ENCODE data around the gene LGALS7. TPM values are rescaled to one million over a fixed set of nuclear protein-coding genes. Genes with fewer than 3 reads are reported as not detected.

LGALS7 gene
- total and polyA plus RNA-seq, 2 of the 13 experiments (the other 11 are each of a cell fraction or from before 2014, with no cell fraction given) = 0.73 TPM; not detected in 1

DNA sequence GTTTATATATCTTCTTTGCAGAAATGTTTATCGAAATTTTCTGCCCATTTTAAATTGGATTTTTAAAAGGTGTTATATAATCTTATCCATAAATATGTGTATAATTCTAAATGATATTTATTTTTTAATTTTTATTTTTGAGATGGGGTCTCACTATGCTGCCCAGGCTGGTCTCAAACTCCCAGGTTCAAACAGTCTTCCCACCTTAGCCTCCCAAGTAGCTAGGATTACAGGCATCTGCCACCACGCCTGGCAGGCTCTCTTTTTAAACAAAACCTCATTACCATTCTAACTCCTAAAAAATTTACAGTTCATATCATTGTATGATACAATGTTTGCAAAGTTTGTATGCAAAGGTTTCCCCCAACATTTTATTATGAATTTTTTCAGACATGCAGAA, 22.8 kb upstream of the LGALS7 start (continued):
- TF ChIP-seq, protein P1, sequence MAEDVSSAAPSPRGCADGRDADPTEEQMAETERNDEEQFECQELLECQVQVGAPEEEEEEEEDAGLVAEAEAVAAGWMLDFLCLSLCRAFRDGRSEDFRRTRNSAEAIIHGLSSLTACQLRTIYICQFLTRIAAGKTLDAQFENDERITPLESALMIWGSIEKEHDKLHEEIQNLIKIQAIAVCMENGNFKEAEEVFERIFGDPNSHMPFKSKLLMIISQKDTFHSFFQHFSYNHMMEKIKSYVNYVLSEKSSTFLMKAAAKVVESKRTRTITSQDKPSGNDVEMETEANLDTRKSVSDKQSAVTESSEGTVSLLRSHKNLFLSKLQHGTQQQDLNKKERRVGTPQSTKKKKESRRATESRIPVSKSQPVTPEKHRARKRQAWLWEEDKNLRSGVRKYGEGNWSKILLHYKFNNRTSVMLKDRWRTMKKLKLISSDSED (CRISPR knock-in tag; IDR thresholded peaks at IDR 0.05) = no peak
- no peak for TF ChIP-seq SPEN (CRISPR knock-in tag; IDR thresholded peaks at IDR 0.05; ENCODE audit: low read depth)
- no peak for TF ChIP-seq ZNF331 (CRISPR knock-in tag; IDR thresholded peaks at IDR 0.05)

- H3K27me3 ChIP-seq (ENCODE audit: control insufficient read depth in 1 of 2, insufficient read depth in 2 of 2, low read length in 2 of 2) = no peaks in the 10 kb centered on the region
- intact Hi-C loops (cut with micrococcal nuclease; ENCODE audit: unreplicated experiment) = no loop called here
- in situ Hi-C loops (cut with HindIII; ENCODE audit: extremely low pct_ligation_motif_present, low pct_unique_long_range_greater_than_20kb) = no loop called here
- H4K20me1 ChIP-seq (ENCODE audit: insufficient read depth, low read length) = no peaks in the 10 kb centered on the region
- WGBS (ENCODE audit: low lambda C conversion rate) = 71% methylated on average over 4 of the region's 4 CpGs
- H3K36me3 ChIP-seq (replicated peaks in 1 of 2; ENCODE audit: control insufficient read depth in 1 of 2, insufficient read depth in 2 of 2, low read length in 2 of 2) = no peaks in the 10 kb centered on the region
- FAIRE-seq (no peak), DNase-seq (ENCODE audit: low spot score) (no peak), ATAC-seq (no peak)
- H3K4me2 ChIP-seq (ENCODE audit: low read depth, low read length) = no peak overlapping the region
- ChIA-PET CTCF (ENCODE audit: low intra/inter-chr PET ratio, low total read pairs) (no interaction called here), POLR2A (no interaction called here)
- H3K79me2 ChIP-seq (ENCODE audit: insufficient read depth, low read length) = no peaks in the 10 kb centered on the region
- H3K4me3 ChIP-seq (replicated peaks in 1 of 3; ENCODE audit: insufficient read depth in 1 of 3, low read depth in 2 of 3, low read length in 3 of 3) = no peak overlapping the region
- no peak overlapping the region for H3K27ac ChIP-seq (ENCODE audit: extremely low read length, insufficient read depth, low read length)
- H2AFZ ChIP-seq (ENCODE audit: low read length) = no peak overlapping the region
- H3K9ac ChIP-seq (ENCODE audit: insufficient read depth, low read depth, low read length) = no peak overlapping the region
- peaks cover 17% of the 10 kb centered on the region for H3K4me1 ChIP-seq (ENCODE audit: insufficient read depth, low read length)
- BruUV-seq (replicated peaks) = no TSS peak
- no peaks in the 10 kb centered on the region for H3K9me3 ChIP-seq (ENCODE audit: low read length)
- TF ChIP-seq, protein P2, sequence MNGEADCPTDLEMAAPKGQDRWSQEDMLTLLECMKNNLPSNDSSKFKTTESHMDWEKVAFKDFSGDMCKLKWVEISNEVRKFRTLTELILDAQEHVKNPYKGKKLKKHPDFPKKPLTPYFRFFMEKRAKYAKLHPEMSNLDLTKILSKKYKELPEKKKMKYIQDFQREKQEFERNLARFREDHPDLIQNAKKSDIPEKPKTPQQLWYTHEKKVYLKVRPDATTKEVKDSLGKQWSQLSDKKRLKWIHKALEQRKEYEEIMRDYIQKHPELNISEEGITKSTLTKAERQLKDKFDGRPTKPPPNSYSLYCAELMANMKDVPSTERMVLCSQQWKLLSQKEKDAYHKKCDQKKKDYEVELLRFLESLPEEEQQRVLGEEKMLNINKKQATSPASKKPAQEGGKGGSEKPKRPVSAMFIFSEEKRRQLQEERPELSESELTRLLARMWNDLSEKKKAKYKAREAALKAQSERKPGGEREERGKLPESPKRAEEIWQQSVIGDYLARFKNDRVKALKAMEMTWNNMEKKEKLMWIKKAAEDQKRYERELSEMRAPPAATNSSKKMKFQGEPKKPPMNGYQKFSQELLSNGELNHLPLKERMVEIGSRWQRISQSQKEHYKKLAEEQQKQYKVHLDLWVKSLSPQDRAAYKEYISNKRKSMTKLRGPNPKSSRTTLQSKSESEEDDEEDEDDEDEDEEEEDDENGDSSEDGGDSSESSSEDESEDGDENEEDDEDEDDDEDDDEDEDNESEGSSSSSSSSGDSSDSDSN (CRISPR knock-in tag; IDR thresholded peaks at IDR 0.05) = no peak
- TF ChIP-seq ZNF737 (CRISPR knock-in tag; IDR thresholded peaks at IDR 0.05; ENCODE audit: borderline replicate concordance) (no peak), HMG20A (CRISPR knock-in tag; IDR thresholded peaks at IDR 0.05; ENCODE audit: borderline replicate concordance) (no peak), ISX (CRISPR knock-in tag; conservative IDR thresholded peaks at IDR 0.05) (no peak), ZNF513 (CRISPR knock-in tag; conservative IDR thresholded peaks at IDR 0.05) (no peak), PCBP2 (optimal IDR thresholded peaks at IDR 0.05; ENCODE audit: low read depth, low read length, poor library complexity, severe bottlenecking) (no peak), NAIF1 (CRISPR knock-in tag; IDR thresholded peaks at IDR 0.05; ENCODE audit: borderline replicate concordance) (no peak), SMC3 (IDR thresholded peaks at IDR 0.05; ENCODE audit: low read length) (no peak)
- TF ChIP-seq, protein P3, sequence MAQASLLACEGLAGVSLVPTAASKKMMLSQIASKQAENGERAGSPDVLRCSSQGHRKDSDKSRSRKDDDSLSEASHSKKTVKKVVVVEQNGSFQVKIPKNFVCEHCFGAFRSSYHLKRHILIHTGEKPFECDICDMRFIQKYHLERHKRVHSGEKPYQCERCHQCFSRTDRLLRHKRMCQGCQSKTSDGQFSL (CRISPR knock-in tag; IDR thresholded peaks at IDR 0.05) = no peak
- TF ChIP-seq, protein P4, sequence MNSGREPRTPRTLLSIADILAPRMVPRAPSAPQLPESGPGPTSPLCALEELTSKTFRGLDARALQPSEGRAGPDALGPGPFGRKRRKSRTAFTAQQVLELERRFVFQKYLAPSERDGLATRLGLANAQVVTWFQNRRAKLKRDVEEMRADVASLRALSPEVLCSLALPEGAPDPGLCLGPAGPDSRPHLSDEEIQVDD (CRISPR knock-in tag; IDR thresholded peaks at IDR 0.05; ENCODE audit: borderline replicate concordance) = no peak
These were observed 22.2 kb upstream of the LGALS7 start for GRCh38 chr19:38795549-38795948.

All from HepG2 (cell line).